GM12873 (cell line): ENCODE results near the gene GNAT2.

ENCODE experiments used
- CTCF ChIP-seq: IDR thresholded peaks from 2 replicates; pipeline ENCODE4 v1.5.1; 2012; ENCODE audit warnings: low read depth, mild to moderate bottlenecking, moderate library complexity, low read length, control low read depth; ENCODE audit not compliant: insufficient read depth; ENCODE audit errors: missing control alignments

GNAT2 gene

GRCh38 chr1:109624201-109625010, 5.0 kb upstream of the GNAT2 start:
- no peak for TF ChIP-seq CTCF

GRCh38 chr1:109623601-109624161, 4.3 kb upstream of the GNAT2 start:
- TF ChIP-seq CTCF: no peak

GRCh38 chr1:109622895-109623294, 3.5 kb upstream of the GNAT2 start:
- TF ChIP-seq CTCF: no peak

GRCh38 chr1:109622137-109622892, 2.9 kb upstream of the GNAT2 start:
- TF ChIP-seq CTCF: no peak

- TF ChIP-seq CTCF: no peak
These were observed 2.1 kb upstream of the GNAT2 start for GRCh38 chr1:109621379-109622136.

GRCh38 chr1:109620841-109621286, 1.4 kb upstream of the GNAT2 start:
- no peak for TF ChIP-seq CTCF
